Body of pancreas (tissue), 4 donors: ENCODE results near the gene C8A. TPM values are rescaled to one million over a fixed set of nuclear protein-coding genes. Genes with fewer than 3 reads are reported as not detected.

Experiments used
- ATAC-seq: fragments of 150-250 bp; one replicate; pipeline ENCODE4 v1.9.1; 2016
- DNase-seq, 4 donors: peaks; one replicate each; pipeline ENCODE4 v3.0.0-alpha.2; 2019
- H3K27ac ChIP-seq, 4 donors: fragments of 200-600 bp; sonication (generic); 1 replicate in 3 of 4; 2 replicates in 1 of 4; pipeline versions ENCODE4 v1.5.1 to v1.6.1; 2016 to 2019; ENCODE audit warnings: mild to moderate bottlenecking in 1 of 4, mixed read lengths in 1 of 4, moderate library complexity in 1 of 4
- H3K27me3 ChIP-seq, 2 donors: fragments of 200-600 bp; sonication (generic); one replicate each; pipeline ENCODE4 v1.6.0; 2016; ENCODE audit warnings: mild to moderate bottlenecking in 1 of 2
- H3K36me3 ChIP-seq, 2 donors: fragments of 200-600 bp; sonication (generic); replicated peaks in 1 of 2; 2 replicates each; pipeline ENCODE4 v1.5.1; 2016; ENCODE audit warnings: low read depth in 2 of 2; ENCODE audit not compliant: insufficient read depth in 1 of 2
- H3K4me1 ChIP-seq: fragments of 200-600 bp; sonication (generic); one replicate; pipeline ENCODE4 v1.6.0; 2016
- H3K4me3 ChIP-seq, 2 donors: fragments of 200-600 bp; sonication (generic); 1 replicate in 1 of 2; 2 replicates in 1 of 2; pipeline ENCODE4 v1.5.1; 2016 to 2019
- H3K9me3 ChIP-seq, 3 donors: fragments of 200-600 bp; sonication (generic); 1 replicate in 2 of 3; 2 replicates in 1 of 3; pipeline ENCODE4 v1.5.1; 2016
- POLR2A ChIP-seq, 3 donors: fragments of 450-650 bp; IDR thresholded peaks; one replicate each; pipeline ENCODE4 v1.6.1; 2016; ENCODE audit warnings: antibody characterized with exemption in 3 of 3, mild to moderate bottlenecking in 2 of 3
- WGBS, 2 donors: methylation state at CpG; one replicate each; pipeline ENCODE4 v1.1.5; 2017; 5-methylcytosine and 5-hydroxymethylcytosine counted together
- intact Hi-C: fragments of 100-400 bp; cut with DNase I; formaldehyde crosslinking; loops from one replicate; pipeline ENCODE4 v1.15.1; 2023
- total RNA-seq, 2 donors: library from RNA; depleted of rRNA; stranded (reverse); fragments of >200 nt; gene quantifications; one replicate each; pipeline ENCODE4 v1.1.0, GENCODE V29; 2016
- TF ChIP-seq, protein P1 (sequence below), 7 experiments: fragments of 450-650 bp in 4 of 7; fragments of 200-600 bp in 3 of 7; sonication (generic) in 3 of 7; IDR thresholded peaks; one replicate each; pipeline ENCODE4 v1.5.1; 2016 to 2019; ENCODE audit warnings: antibody characterized with exemption in 7 of 7

The C8A gene
- total RNA-seq, 2 donors from 2014 or later = not detected

DNA sequence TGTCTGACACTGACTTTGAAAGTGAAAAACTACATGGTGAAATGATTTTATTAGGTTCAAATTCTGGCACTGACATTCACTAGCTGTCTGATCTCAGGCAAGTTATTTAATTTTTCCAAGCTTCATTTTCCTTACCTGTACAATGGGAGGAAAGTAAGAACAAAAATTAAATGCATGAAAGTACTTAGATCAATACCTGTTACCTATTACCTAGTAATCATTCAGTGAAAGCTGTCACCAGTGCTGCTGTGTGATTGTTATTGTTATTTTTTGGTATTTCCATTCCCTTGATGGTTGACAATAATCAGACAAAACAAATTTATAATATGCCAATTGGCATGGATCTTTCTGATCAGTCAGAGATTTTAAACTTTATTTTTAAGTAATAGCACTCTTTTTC lies 1.6 kb downstream of the C8A start:
- H3K4me3 ChIP-seq = no peak overlapping the region
- ATAC-seq = no peak
- H3K27me3 ChIP-seq = no peaks in the 10 kb centered on the region
- peaks cover 19% of the 10 kb centered on the region for H3K4me1 ChIP-seq
- TF ChIP-seq, protein P1, sequence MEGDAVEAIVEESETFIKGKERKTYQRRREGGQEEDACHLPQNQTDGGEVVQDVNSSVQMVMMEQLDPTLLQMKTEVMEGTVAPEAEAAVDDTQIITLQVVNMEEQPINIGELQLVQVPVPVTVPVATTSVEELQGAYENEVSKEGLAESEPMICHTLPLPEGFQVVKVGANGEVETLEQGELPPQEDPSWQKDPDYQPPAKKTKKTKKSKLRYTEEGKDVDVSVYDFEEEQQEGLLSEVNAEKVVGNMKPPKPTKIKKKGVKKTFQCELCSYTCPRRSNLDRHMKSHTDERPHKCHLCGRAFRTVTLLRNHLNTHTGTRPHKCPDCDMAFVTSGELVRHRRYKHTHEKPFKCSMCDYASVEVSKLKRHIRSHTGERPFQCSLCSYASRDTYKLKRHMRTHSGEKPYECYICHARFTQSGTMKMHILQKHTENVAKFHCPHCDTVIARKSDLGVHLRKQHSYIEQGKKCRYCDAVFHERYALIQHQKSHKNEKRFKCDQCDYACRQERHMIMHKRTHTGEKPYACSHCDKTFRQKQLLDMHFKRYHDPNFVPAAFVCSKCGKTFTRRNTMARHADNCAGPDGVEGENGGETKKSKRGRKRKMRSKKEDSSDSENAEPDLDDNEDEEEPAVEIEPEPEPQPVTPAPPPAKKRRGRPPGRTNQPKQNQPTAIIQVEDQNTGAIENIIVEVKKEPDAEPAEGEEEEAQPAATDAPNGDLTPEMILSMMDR (IDR thresholded peaks at IDR 0.05) = no peak
- no peak for TF ChIP-seq POLR2A (IDR thresholded peaks at IDR 0.05)
- no peak for DNase-seq
- no peaks in the 10 kb centered on the region for H3K9me3 ChIP-seq
- intact Hi-C loops = no loop called here
- H3K36me3 ChIP-seq = no peaks in the 10 kb centered on the region
- H3K27ac ChIP-seq = no peak overlapping the region

GRCh38 chr1:56859287-56859686 lies 4.7 kb downstream of the C8A start:
- TF ChIP-seq POLR2A (IDR thresholded peaks at IDR 0.05) = no peak
- TF ChIP-seq, protein P1 (IDR thresholded peaks at IDR 0.05) = no peak
- ATAC-seq (no peak), DNase-seq (no peak)
- Histone ChIP-seq H3K27me3 (no peaks in the 10 kb centered on the region), H3K9me3 (no peaks in the 10 kb centered on the region), H3K4me3 (no peak overlapping the region), H3K36me3 (no peaks in the 10 kb centered on the region), H3K27ac (no peak overlapping the region), H3K4me1 (peaks cover 14% of the 10 kb centered on the region)
- intact Hi-C loops = no loop called here

- Histone ChIP-seq H3K4me1 (no peaks in the 10 kb centered on the region), H3K27me3 (no peaks in the 10 kb centered on the region), H3K4me3 (no peak overlapping the region), H3K9me3 (no peaks in the 10 kb centered on the region), H3K27ac (no peak overlapping the region), H3K36me3 (no peaks in the 10 kb centered on the region)
- ATAC-seq (no peak), DNase-seq (no peak)
- TF ChIP-seq, protein P1 (IDR thresholded peaks at IDR 0.05) = no peak
- TF ChIP-seq POLR2A (IDR thresholded peaks at IDR 0.05) = no peak
- WGBS, 2 donors = 79 to 81% methylated on average over 3 of the region's 3 CpGs
- intact Hi-C loops = no loop called here
Observed at GRCh38 chr1:56863265-56863992, 8.8 kb downstream of the C8A start.

DNA sequence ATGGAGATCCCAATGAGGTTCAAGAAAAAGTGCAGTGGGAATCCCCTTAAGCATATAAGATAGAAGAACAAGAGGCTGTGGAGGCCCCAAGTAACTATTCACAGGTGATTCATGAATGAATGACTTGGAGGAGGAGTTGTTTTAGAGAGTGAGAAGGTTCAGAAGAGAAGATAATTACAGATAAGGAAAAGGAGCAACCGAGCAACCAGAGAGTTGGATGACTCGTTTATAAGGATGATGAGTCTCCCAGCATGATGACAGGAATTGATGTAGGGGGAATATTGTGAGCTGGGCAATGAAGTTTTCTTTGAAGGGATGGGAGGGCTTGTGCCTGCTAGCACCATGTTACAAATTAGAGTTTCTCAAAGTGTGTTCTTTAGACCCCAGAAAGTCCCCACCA lies 9.8 kb downstream of the C8A start:
- no peak overlapping the region for H3K27ac ChIP-seq
- H3K4me1 ChIP-seq = no peaks in the 10 kb centered on the region
- H3K27me3 ChIP-seq = no peaks in the 10 kb centered on the region
- no peaks in the 10 kb centered on the region for H3K36me3 ChIP-seq
- no peak overlapping the region for H3K4me3 ChIP-seq
- TF ChIP-seq POLR2A (IDR thresholded peaks at IDR 0.05) = no peak
- TF ChIP-seq, protein P1 (IDR thresholded peaks at IDR 0.05) = no peak
- WGBS, 2 donors = 63 to 78% methylated on average over 2 of the region's 2 CpGs
- intact Hi-C loops = no loop called here
- no peak for ATAC-seq
- H3K9me3 ChIP-seq = no peaks in the 10 kb centered on the region
- no peak for DNase-seq

GRCh38 chr1:56866656-56867055 lies 12.1 kb downstream of the C8A start:
- TF ChIP-seq, protein P1 (IDR thresholded peaks at IDR 0.05) = no peak
- no peak for TF ChIP-seq POLR2A (IDR thresholded peaks at IDR 0.05)
- H3K27me3 ChIP-seq = no peaks in the 10 kb centered on the region
- no peaks in the 10 kb centered on the region for H3K4me1 ChIP-seq
- H3K36me3 ChIP-seq = no peaks in the 10 kb centered on the region
- DNase-seq (no peak), ATAC-seq (no peak)
- 60 to 78% methylated on average over 2 of the region's 2 CpGs for WGBS, 2 donors
- intact Hi-C loops = no loop called here
- H3K27ac ChIP-seq = no peak overlapping the region
- no peaks in the 10 kb centered on the region for H3K9me3 ChIP-seq
- H3K4me3 ChIP-seq = no peak overlapping the region
